ENCODE measurements around the gene LMNTD2.

Gene LMNTD2

DNA sequence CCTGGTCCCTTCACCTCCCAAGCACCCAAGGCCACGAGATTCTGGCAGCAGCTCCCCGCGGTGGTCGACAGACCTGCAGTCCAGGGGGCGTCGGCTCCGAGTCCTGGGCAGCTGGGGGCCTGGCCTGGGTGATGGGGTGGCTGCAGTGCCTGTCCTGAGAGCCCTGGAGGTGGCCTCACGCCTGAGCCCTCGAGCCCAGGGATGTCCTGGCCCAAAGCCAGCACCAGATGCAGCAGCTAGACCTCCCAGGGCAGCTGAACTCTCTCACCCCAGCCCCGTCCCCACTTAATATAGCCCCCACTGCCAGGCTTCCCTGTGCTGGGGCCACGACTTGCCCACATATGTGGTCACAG lies 6.6 kb downstream of the LMNTD2 start:
- no peaks in the 10 kb centered on the region for H3K79me2 ChIP-seq
- no peak overlapping the region for H3K4me3 ChIP-seq (ENCODE audit: low read depth, low read length)
- H3K27me3 ChIP-seq (ENCODE audit: control insufficient read depth, insufficient read depth, low read length), result no peaks in the 10 kb centered on the region
- TF ChIP-seq, protein P1, sequence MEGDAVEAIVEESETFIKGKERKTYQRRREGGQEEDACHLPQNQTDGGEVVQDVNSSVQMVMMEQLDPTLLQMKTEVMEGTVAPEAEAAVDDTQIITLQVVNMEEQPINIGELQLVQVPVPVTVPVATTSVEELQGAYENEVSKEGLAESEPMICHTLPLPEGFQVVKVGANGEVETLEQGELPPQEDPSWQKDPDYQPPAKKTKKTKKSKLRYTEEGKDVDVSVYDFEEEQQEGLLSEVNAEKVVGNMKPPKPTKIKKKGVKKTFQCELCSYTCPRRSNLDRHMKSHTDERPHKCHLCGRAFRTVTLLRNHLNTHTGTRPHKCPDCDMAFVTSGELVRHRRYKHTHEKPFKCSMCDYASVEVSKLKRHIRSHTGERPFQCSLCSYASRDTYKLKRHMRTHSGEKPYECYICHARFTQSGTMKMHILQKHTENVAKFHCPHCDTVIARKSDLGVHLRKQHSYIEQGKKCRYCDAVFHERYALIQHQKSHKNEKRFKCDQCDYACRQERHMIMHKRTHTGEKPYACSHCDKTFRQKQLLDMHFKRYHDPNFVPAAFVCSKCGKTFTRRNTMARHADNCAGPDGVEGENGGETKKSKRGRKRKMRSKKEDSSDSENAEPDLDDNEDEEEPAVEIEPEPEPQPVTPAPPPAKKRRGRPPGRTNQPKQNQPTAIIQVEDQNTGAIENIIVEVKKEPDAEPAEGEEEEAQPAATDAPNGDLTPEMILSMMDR (IDR thresholded peaks at IDR 0.05), result no peak
- no peaks in the 10 kb centered on the region for H3K36me3 ChIP-seq (ENCODE audit: control insufficient read depth, insufficient read depth, low read length)
- no peaks in the 10 kb centered on the region for H3K4me1 ChIP-seq
- H3K27ac ChIP-seq, result no peak overlapping the region
- no peak overlapping the region for H2AFZ ChIP-seq
- no peak overlapping the region for H3K9ac ChIP-seq
- no peak overlapping the region for H3K4me2 ChIP-seq (ENCODE audit: low read length)
- H3K9me3 ChIP-seq (ENCODE audit: control insufficient read depth, low read length), result no peaks in the 10 kb centered on the region

DNA sequence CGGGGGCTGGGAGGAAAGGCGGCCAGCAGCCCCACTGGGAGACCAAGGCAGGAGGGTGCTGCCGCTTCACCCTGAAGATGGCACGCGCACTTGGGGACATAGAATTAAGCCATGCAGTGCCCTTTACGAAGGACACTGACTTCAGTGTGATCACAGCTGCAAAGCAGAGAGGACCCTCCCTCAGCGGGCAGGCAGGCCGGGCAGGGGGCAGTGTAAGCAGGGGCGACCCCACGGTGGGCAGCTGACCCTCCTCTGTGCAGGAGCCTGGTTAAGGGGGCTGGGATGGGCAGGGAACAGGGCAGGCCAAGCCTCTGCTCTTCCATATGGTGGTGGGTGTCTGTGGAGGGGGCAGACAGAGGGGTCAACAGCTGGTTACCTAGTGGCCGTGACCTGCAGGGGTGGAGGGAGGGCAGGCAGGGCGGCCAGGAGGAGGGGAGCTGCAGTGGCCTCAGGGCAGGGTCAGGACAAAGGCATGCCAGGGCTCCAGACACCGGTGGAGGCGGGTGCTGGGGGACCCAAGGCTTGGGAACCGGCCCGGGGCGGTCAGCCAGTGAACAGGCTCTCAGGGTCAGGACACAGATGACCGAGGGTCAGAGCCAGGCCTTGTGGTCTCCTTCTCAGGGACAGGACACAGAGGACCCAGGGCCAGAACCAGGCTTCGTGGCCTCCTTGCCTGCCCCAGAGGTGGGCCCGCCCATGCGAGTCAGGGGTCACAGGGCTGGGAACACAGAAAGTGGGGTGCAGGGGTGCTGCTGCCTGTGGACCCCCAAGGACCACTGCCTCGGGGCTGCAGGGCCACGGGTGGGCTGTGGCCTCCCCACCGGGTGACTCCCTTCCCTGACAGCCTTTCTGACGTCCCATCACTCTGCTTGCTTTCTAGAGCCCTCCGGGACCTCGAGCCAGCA lies 7.2 kb downstream of the LMNTD2 start:
- Histone ChIP-seq H3K9me3 (ENCODE audit: control insufficient read depth, low read length) (no peaks in the 10 kb centered on the region), H3K4me1 (no peaks in the 10 kb centered on the region), H3K4me2 (ENCODE audit: low read length) (no peak overlapping the region), H3K9ac (no peak overlapping the region), H3K4me3 (ENCODE audit: low read depth, low read length) (no peak overlapping the region), H3K36me3 (ENCODE audit: control insufficient read depth, insufficient read depth, low read length) (no peaks in the 10 kb centered on the region), H3K27me3 (ENCODE audit: control insufficient read depth, insufficient read depth, low read length) (no peaks in the 10 kb centered on the region), H3K27ac (no peak overlapping the region), H2AFZ (no peak overlapping the region), H3K79me2 (no peaks in the 10 kb centered on the region)
- TF ChIP-seq, protein P1 (IDR thresholded peaks at IDR 0.05), result no peak

DNA sequence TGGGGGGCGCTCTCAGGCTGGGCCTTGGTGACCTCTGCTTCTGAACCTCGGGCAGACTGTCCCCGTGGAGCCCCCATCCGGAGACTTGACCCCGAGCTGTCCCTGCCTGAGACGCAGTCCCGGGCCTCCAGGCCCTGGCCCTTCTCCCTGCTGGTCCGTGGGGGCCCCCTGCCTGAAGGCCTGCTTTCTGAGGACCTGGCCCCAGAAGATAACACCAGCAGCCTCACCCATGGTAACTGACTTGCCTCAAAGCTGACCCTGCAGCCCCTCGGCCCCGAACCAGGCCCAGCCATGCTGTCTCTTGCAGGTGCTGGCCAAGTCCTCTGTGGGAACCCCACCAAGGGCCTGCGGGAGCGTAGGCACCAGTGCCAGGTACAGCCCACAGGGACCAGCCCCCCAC lies 8.9 kb downstream of the LMNTD2 start:
- TF ChIP-seq, protein P1 (IDR thresholded peaks at IDR 0.05), result no peak
- Histone ChIP-seq H3K27ac (no peak overlapping the region), H3K4me1 (no peaks in the 10 kb centered on the region), H2AFZ (no peak overlapping the region), H3K27me3 (ENCODE audit: control insufficient read depth, insufficient read depth, low read length) (no peaks in the 10 kb centered on the region), H3K36me3 (ENCODE audit: control insufficient read depth, insufficient read depth, low read length) (no peaks in the 10 kb centered on the region), H3K4me2 (ENCODE audit: low read length) (no peak overlapping the region), H3K9ac (no peak overlapping the region), H3K79me2 (no peaks in the 10 kb centered on the region), H3K9me3 (ENCODE audit: control insufficient read depth, low read length) (no peaks in the 10 kb centered on the region), H3K4me3 (ENCODE audit: low read depth, low read length) (no peak overlapping the region)

DNA sequence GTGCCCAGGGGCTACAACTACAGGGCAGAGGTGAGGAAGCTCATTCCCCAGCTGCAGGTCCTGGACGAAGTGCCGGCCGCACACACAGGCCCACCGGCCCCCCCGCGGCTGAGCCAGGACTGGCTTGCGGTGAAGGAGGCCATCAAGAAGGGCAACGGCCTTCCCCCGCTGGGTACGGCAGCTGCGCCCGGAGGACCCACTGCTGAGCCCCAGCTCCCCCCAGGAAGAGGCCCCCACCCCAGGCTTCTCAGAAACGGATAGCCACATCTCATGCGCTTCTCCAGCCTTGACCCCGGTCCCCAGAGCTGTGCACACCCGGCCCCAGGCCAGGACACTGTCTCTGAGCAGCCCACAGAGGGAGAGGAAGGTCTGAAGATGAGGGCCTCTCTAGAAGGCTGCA lies 9.4 kb downstream of the LMNTD2 start:
- Histone ChIP-seq H3K36me3 (ENCODE audit: control insufficient read depth, insufficient read depth, low read length) (no peaks in the 10 kb centered on the region), H2AFZ (no peak overlapping the region), H3K9ac (no peak overlapping the region), H3K4me3 (ENCODE audit: low read depth, low read length) (no peak overlapping the region), H3K79me2 (no peaks in the 10 kb centered on the region), H3K27ac (no peak overlapping the region), H3K9me3 (ENCODE audit: control insufficient read depth, low read length) (no peaks in the 10 kb centered on the region), H3K4me2 (ENCODE audit: low read length) (no peak overlapping the region), H3K4me1 (no peaks in the 10 kb centered on the region), H3K27me3 (ENCODE audit: control insufficient read depth, insufficient read depth, low read length) (no peaks in the 10 kb centered on the region)
- TF ChIP-seq, protein P1 (IDR thresholded peaks at IDR 0.05), result no peak

DNA sequence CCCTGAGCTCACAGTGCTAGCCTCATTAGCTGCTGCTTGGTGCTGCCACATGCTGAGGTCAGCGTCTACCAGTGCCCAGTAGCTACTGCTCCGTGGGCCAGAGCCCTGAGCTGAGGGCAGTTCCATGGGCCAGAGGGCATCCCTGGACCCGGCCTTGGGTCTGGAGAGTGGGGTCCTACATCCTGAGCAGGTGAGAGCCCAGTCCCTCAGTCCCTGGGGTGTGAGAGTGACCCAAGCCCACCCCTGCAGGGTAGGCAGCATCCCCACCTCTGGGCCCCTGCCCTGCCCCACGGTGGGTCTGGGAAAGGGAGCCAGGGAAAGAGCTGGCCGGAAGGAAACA lies 9.8 kb downstream of the LMNTD2 start:
- no peak overlapping the region for H2AFZ ChIP-seq
- no peaks in the 10 kb centered on the region for H3K27me3 ChIP-seq (ENCODE audit: control insufficient read depth, insufficient read depth, low read length)
- no peaks in the 10 kb centered on the region for H3K9me3 ChIP-seq (ENCODE audit: control insufficient read depth, low read length)
- H3K36me3 ChIP-seq (ENCODE audit: control insufficient read depth, insufficient read depth, low read length), result no peaks in the 10 kb centered on the region
- H3K79me2 ChIP-seq, result no peaks in the 10 kb centered on the region
- H3K9ac ChIP-seq, result no peak overlapping the region
- H3K27ac ChIP-seq, result no peak overlapping the region
- H3K4me2 ChIP-seq (ENCODE audit: low read length), result no peak overlapping the region
- H3K4me1 ChIP-seq, result no peaks in the 10 kb centered on the region
- no peak overlapping the region for H3K4me3 ChIP-seq (ENCODE audit: low read depth, low read length)
- TF ChIP-seq, protein P1 (IDR thresholded peaks at IDR 0.05), result no peak
